HepG2 (cell line): ENCODE measurements around the gene ACSF3. TPM values are rescaled to one million over a fixed set of nuclear protein-coding genes. Genes with fewer than 3 reads are reported as not detected.
A peak's percentile ranks its signal among the peaks of the same experiment; 100 is the strongest.

ENCODE experiments used
- GABPA ChIP-seq, 2 experiments: IDR thresholded peaks; 2 replicates each; pipeline ENCODE4 v1.6.1; 2011 to 2016; ENCODE audit warnings: low read depth in 2 of 2, low read length in 1 of 2, missing biosample characterization in 1 of 2, missing genetic modification characterization in 1 of 2
- HBP1 ChIP-seq: IDR thresholded peaks from 2 replicates; pipeline ENCODE4 v1.6.1; 2016; ENCODE audit warnings: low read depth, control low read depth
- KAT2B ChIP-seq: fragments of 150-350 bp; IDR thresholded peaks from 2 replicates; pipeline ENCODE4 v1.6.1; 2014; ENCODE audit warnings: low read depth, low read length, borderline replicate concordance
- KIAA2018 ChIP-seq: sonication (generic); formaldehyde crosslinking; IDR thresholded peaks from 2 replicates; pipeline ENCODE4 v1.5.0; 2020; ENCODE audit warnings: mild to moderate bottlenecking, missing genetic modification reagents, borderline replicate concordance
- SMARCC2 ChIP-seq: fragments of 450-650 bp; IDR thresholded peaks from 2 replicates; pipeline ENCODE4 v1.6.1; 2017; ENCODE audit warnings: antibody characterized with exemption, mild to moderate bottlenecking
- ZNF615 ChIP-seq: sonication (generic); formaldehyde crosslinking; IDR thresholded peaks from 2 replicates; pipeline ENCODE4 v1.5.0; 2020; ENCODE audit warnings: mild to moderate bottlenecking, missing genetic modification reagents, borderline replicate concordance
- ZNF646 ChIP-seq: sonication (generic); formaldehyde crosslinking; IDR thresholded peaks from 2 replicates; pipeline ENCODE4 v1.9.0; 2021; ENCODE audit warnings: mild to moderate bottlenecking, missing genetic modification reagents
- polyA plus RNA-seq, 8 experiments: library from polyadenylated mRNA; depleted of rRNA in 3 of 8; stranded (reverse) in 7 of 8; unstranded in 1 of 8; fragments of >200 nt; fragmentation: Illumina TruSeq in 4 of 8; extraction: Trizol in 4 of 8; gene quantifications; 2 replicates each; pipeline versions ENCODE4 v1.2.1 to v1.2.3, GENCODE V29; 2011 to 2016; ENCODE audit warnings: low read depth in 4 of 8, missing spikeins in 1 of 8, mixed read lengths in 1 of 8; ENCODE audit not compliant: insufficient read depth in 1 of 8
- total RNA-seq, 5 experiments: library from RNA; depleted of rRNA; stranded (reverse); fragments of >200 nt; fragmentation: Illumina TruSeq; extraction: Trizol; gene quantifications; 2 replicates each; pipeline ENCODE4 v1.2.3, GENCODE V29; 2016; ENCODE audit warnings: low read depth in 1 of 5

The ACSF3 gene
- total and polyA plus RNA-seq, 2 of the 13 experiments (the other 11 are each of a cell fraction or from before 2014, with no cell fraction given), result 14.9 to 30.6 TPM

GRCh38 chr16:89090182-89090630 is 3.4 kb upstream of the ACSF3 start (continued):
- TF ChIP-seq KIAA2018 (CRISPR knock-in tag) (0 out of 2 replicates have a peak, but pooled peaks have one; percentile 47), GABPA (IDR thresholded peaks at IDR 0.05; ENCODE audit: low read depth, low read length) (no peak), GABPA (CRISPR knock-in tag; IDR thresholded peaks at IDR 0.05; ENCODE audit: low read depth) (0 out of 2 replicates have a peak, but pooled peaks have one; percentile 26), SMARCC2 (no peak), ZNF646 (peak; percentile 29; the same call in 1 of the 2 replicates), HBP1 (CRISPR knock-in tag) (no peak), KAT2B (no peak), ZNF615 (CRISPR knock-in tag) (no peak)
